T47D (cell line): ENCODE measurements around the gene PDP2.

Experiments
- DNase-seq, 2 experiments: peaks; one replicate each; pipeline versions ENCODE4 v3.0.0 to v3.0.0-alpha.2; 2011 to 2012; ENCODE audit warnings: low read depth in 1 of 2, low spot score in 1 of 2
- JUND ChIP-seq: IDR thresholded peaks from 2 replicates; pipeline ENCODE4 v1.6.1; 2012; ENCODE audit warnings: low read depth
- in situ Hi-C: cut with HindIII; loops from 2 replicates; pipeline ENCODE4 v1.10.0; 2016; ENCODE audit warnings: low sequenced_read_pairs, low pct_unique_long_range_greater_than_20kb

Gene PDP2

DNA sequence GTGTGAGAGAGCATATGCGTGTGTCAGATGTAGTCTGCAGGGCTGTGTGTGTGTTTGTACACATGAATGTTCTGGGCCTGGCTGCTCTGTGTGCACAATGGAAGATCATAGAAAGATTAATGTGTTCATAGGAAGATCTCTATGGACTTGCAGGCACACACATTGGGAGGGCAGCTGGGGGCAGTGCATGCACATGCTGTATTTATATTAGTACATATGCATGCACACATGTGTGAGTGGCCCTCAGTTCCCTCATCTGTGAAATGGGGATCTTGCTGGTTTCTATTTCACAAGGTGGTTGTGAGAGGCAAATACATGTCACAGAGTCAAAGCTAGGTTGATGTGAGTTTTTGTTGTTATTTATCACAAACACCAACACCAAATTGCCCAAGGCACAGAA lies 34.0 kb upstream of the PDP2 start:
- in situ Hi-C loops: no loop called here
- DNase-seq: no peak
- TF ChIP-seq JUND: no peak

DNA sequence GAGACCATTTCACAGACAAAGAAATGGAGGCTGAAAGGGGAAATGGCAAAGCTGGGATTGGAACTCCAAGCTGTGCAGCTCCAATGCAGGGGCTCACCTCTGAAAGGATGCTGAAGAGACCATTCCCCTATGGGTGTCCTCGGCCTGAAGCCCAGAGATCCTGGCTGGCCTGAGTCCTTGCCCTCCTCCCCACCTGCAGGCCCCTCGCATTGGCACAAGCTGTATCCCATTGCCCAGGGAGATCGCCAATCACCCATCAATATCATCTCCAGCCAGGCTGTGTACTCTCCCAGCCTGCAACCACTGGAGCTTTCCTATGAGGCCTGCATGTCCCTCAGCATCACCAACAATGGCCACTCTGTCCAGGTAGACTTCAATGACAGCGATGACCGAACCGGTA lies 33.5 kb upstream of the PDP2 start:
- in situ Hi-C loops: no loop called here
- no peak for DNase-seq
- TF ChIP-seq JUND: no peak

DNA sequence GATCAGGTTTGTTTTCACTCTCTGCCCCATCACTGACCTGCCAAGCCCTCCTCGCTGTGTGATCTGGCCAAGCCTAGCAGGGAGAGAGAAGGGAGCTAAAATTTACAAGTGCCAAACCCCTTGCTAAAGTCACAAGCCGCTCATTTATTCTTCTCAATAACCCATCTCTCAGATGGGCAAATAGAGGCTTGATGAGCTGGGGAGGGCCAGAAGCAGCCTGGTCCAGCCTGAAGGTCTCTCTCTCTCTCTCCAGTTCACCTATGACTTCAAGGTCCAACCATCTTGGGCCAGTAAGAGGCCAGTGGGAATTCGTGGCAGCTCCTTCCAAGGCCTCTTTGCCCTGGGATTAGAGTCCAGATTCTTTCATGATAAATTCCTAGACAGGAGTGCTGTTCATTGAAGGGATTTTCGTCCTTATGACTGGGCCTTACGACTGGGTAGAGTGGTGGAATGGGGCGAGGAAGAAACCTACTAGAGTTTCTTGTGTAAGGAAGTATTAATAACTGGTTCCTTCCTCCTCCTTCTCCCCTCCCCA lies 32.7 kb upstream of the PDP2 start:
- no peak for DNase-seq
- in situ Hi-C loops: no loop called here
- no peak for TF ChIP-seq JUND

DNA sequence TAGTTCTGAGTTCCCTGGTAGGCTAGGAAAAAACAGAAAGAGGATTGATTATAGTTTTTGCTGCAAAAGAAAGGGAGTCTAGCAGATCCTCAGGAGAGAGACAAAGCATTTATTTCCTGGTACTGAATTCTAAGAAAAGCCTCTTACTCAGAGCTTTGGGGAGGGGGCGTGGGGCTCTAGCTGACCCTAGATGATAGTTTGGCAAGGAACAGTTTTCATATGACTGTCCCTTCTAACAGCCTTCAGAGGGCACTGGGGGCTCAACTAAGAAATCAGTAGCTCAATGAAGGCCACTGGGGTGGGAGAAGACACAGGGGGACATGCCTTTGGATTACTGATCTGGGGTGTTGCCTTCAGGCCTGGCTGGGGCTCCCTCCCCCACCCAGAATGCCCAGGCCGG lies 32.1 kb upstream of the PDP2 start:
- in situ Hi-C loops: no loop called here
- no peak for DNase-seq

DNA sequence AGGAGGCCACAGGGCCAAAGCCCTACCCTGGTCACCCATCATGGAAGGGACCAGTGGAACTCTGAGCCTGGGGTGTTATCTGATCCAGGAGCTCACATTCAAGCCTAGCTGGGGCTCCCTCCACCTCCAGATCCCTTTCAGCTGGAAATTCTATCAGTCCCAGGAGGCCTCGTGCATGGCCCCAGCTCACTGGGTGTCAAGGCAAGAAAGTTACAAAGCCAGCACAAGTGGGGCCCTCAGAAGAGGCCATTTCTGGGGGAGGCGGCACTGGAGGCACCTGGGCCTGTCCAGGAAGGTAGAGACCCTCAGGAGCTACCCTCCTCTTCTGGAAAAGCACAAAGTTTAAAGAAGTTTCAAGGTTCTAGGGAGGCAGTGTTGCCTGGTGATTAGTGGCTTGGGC lies 31.3 kb upstream of the PDP2 start:
- no peak for DNase-seq
- in situ Hi-C loops: no loop called here
- TF ChIP-seq JUND: no peak

More for the DNA sequence above, 32.1 kb upstream of the PDP2 start:
- no peak for TF ChIP-seq JUND

DNA sequence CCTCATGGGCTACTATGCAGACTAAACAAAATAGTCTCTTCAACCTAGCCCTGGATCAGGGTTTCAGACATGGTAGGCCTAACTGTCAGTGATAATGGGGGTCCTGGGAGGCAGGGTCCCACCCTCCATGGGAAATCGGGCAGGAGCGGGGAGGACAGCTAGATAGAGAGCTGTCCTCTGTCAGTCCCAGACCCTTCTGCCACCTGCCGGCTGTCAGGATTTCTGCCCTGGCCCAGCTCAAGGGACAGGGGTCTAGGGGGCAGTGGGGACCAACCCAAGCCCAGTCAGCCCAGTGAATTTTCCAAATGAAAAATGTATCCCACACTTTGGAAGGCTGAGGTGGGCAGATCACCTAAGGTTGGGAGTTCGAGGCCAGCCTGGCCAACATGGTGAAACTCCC lies 30.8 kb upstream of the PDP2 start:
- TF ChIP-seq JUND: no peak
- in situ Hi-C loops: no loop called here
- DNase-seq: no peak

DNA sequence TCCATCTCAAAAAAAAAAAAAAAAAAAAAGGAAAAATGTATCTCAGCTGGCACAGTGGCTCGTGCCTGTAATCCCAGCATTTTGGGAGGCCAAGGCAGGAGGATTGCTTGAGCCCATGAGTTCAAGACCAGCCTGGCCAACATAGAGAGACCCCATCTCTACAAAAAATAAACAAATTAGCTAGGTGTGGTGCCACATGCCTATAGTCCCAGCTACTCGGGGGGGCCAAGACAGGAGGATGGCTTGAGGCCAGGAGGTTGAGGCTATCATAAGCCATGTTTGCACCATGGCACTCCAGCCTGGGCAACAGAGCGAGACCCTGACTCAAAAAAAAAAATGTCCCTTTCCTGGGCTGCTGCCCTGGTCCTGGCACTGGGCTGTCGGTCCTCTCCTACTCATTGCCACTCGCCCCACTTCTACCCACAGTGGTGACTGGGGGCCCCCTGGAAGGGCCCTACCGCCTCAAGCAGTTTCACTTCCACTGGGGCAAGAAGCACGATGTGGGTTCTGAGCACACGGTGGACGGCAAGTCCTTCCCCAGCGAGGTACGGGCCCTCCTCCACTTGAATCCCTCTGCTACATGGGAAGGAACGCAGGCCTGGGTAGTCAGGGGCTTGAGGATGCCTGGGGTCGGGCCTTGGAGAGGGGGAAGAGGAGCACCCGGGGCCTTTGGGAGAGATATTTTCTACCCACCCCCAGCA lies 30.1 kb upstream of the PDP2 start:
- in situ Hi-C loops: no loop called here
- TF ChIP-seq JUND: no peak
- DNase-seq: no peak

DNA sequence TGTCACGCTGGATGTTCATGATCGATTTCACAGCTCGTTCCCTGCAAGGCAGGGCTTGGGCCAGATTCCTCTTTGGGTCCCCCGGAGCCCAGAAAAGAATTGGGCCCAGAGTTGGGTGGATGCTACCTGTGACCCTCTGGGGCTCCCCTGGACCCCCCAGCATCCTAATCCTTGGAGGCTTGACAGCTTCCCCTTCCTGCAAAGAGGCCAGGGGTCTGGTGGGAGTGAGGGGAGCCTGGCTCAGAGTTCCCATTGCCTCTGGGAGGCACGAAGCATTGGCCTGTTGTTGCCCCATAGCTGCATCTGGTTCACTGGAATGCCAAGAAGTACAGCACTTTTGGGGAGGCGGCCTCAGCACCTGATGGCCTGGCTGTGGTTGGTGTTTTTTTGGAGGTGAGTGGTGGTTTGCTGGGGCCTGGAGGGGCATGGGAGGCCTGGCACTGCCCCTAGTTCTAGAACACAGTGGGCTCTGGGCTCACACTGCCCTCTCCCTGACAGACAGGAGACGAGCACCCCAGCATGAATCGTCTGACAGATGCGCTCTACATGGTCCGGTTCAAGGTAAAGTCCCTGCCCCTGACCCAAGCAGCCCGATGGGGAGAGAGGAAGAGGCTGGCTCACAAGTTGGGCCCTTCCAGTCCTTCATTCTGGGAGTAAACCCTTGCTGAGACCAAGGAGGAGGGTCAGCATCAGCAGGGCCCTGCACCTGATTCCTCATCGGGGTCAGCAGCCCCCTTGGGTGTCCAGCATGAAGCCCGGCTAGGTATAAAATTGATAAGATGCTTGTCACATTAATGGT lies 28.9 kb upstream of the PDP2 start:
- no peak for TF ChIP-seq JUND
- no peak for DNase-seq
- in situ Hi-C loops: no loop called here

DNA sequence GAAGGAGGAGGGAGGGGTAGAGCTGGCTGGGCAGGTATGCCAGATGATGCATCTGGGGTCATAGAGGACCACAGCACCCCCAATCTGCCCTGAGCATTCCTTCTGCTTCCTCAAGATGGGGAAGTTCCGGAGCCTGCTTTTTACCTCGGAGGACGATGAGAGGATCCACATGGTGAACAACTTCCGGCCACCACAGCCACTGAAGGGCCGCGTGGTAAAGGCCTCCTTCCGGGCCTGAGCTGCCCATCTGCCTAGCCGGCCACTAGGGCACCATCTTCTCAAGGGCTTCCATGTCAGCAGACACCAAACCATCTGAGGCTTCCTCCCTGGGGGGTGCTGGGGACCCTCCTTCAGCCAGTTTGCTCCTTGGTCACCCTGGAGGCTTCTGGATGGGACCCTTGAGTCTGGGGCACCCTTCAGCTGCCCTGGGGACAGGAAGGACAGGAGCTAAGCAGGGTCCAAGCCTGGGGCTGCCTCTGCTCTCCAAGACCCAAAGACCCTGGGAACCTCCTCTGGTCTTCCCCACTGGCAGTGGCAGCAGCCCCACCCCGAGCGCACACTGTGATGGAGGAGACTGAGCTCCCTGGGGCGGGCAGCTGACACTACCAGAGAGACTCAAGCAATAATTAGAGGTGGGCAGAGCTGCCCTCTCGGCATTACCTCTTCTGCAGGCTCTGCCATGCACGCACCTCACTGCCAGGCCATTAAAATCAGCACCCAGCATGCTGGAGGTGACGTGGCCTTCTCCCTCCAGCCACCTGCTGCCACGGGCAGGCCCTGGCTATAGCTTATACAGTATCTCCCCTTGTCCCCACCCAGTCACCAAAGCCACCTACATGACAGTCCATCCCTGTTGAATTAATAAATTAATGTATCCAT lies 26.8 kb upstream of the PDP2 start:
- no peak for TF ChIP-seq JUND
- in situ Hi-C loops: no loop called here
- no peak for DNase-seq

DNA sequence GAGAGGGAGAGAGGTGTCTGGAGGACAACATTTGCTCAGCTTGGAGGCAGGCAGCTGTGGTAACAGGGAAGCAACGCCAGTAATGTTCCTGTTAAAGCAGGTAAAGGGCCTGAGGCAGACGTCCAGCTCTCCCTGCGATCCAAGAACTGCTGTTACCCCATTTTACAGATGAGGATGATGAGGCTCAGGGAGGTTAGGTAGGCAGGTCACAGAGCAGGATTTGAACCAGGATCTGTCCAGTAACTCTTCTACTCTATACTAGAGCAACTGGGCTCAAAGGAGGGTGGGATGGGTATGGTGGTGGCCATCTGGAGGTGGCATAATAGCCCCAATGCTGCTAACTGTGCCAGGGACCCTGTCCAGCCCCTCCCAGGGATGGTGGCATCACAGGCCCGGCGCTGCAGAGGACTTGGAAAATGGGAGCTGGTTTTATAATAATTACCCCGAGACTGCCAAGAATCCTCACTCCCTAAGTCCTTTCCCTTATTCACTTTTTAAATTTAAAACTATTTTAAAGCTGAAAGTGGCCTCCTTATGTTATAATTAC lies 24.1 kb upstream of the PDP2 start:
- no peak for TF ChIP-seq JUND
- in situ Hi-C loops: no loop called here
- DNase-seq: no peak

DNA sequence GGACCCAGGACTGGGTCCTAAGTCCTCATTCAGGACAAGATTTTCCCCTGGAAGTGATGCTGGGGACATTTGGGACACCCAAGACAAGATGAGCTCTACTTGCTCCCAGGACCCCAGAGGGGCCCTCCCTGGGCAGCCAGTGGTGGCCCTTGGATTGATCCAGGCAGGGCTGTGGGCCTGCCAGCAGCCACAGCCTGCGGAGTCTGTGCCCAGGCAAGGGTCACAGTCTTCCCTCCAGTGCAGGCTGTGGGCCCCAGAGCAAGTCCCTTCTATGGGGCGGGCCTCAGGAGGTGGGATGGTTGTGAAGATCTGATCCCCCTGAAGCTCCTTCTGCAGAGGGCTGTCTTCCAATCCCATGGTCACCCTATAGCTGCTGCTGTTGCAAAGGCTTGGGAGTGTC lies 23.5 kb upstream of the PDP2 start:
- TF ChIP-seq JUND: no peak
- in situ Hi-C loops: no loop called here
- DNase-seq: no peak

DNA sequence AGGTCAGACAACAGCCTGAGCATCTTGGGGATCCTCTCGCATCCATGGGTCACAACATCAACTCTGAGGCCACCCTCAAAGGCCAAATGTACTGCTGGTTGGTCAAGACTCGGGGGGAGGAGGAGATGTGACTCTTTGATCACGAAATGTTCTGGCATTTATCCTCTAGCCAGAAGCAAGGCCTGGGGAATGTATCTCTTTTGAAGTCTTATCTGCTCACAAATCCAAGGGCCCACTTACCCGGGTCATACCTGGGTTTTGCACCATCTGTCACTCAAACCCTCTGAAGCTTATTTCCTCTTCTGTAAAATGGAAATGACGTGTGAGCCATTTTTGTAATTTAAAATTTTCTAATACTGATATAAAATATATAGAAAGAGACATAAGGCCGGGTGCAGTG lies 22.9 kb upstream of the PDP2 start:
- in situ Hi-C loops: no loop called here
- no peak for TF ChIP-seq JUND
- no peak for DNase-seq
